NCI-H1417 (cell line): ENCODE data around the gene REPIN1.
A peak's percentile ranks its signal among the peaks of the same experiment; 100 is the strongest.

ENCODE experiments used
- DNase-seq, 3 experiments: peaks; one replicate each; lab custom pipeline; 2025; lab: John Stamatoyannopoulos, UW

REPIN1 gene

DNA sequence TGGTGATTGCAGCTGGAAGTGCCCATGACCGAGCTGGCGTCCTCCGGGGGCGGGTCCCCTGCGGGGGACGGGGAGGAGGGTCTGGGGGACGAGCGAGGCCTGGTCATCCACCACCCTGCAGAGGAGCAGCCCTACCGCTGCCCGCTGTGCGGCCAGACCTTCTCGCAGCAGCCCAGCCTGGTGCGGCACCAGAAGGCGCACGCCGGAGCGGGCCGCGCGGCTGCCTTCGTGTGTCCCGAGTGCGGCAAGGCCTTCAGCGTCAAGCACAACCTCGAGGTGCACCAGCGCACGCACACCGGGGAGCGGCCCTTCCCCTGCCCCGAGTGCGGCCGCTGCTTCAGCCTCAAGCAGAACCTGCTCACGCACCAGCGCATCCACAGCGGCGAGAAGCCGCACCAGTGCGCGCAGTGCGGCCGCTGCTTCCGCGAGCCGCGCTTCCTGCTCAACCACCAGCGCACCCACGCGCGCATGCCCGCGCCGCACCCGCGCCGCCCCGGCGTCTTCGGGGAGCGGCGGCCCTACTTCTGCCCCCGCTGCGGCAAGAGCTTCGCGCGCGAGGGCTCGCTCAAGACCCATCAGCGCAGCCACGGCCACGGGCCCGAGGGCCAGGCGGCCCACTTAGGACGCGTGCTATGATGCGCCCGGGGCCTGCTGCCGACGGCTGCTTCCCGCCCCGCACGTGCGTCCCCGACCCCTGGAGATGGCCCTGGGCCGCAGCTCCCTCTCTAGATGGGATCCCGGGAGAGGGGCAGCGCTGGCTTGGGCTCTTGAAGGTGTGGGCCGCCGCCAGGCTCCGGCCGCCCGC lies 39.2 kb downstream of the REPIN1 start:
- DNase-seq, result no peak

DNA sequence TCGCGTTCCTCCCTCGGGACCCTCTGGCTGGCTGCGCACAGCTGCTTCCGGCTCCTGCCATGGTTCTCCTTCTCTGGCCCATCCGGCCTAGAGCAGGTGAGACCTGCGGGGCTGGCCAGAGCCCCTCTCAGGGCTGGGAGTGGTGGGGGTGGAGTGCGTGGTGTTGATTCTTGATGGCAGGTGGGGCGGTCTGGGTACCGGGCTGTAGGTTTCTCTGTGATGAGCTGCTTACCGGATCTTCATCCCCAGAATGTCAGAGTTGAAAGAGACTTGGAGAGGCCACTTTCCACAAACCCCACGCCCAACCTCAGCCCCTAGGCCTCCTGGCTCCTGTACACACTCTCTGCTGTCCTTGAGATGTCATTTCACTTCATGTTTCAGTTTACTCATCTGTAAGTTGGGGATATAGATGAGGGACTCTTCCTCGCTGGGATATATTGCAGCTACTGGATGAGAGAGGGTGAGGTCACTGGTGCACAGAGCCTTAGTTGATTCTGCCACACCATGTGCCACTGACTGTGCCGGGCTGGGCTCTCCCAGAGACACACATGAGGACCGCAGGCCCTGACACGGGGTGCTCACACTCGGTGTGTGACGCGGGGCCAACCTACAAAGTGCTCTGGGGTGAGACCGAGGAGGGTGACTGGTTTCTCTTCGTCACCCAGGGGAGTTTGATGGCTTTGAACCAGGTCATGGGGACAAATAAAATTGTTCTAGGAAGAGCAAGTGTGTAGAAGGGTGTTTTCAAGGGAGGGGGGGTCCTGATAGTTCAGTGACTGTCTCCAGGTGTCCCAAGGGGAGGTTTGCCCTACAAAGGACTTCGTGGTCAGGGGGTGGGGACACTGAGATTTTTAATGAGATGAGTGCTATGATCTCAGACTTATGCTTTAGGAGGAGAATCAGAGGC lies 40.0 kb downstream of the REPIN1 start:
- no peak for DNase-seq

DNA sequence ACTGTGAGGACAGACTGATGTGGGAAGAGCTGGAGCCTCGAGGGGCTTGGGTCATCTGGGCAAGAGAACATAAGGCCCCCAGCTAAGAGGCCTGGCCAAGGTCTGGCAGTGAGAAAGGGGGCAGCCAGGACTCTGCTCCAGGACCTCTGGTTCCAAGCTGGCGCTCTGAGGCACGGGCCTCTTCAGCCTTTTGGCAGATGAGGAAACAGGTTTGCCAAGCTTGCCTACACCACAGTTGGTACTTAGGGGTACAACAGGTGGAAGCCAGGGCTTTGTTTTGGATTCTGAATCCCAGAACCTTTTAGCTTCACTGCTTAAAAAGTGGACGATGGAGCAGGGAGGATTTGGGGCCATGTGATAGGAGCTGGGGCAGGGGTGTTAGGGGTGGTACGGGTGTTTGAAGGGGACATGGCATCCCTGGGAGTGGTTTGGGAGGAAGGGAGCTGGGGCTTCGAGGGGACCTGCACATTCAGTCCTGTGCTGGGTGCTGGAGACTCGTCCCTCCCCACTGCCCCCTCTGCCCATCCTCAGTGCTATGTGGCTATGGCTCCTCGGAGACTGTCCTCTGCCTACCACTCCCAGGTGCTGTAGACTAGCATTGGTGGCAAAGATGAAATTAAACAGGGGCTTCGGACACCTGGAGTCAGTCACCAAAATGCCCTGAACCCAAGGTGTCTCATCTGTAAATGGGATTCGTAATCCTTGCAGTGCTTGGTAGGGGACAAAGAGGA lies 40.8 kb downstream of the REPIN1 start:
- no peak for DNase-seq

DNA sequence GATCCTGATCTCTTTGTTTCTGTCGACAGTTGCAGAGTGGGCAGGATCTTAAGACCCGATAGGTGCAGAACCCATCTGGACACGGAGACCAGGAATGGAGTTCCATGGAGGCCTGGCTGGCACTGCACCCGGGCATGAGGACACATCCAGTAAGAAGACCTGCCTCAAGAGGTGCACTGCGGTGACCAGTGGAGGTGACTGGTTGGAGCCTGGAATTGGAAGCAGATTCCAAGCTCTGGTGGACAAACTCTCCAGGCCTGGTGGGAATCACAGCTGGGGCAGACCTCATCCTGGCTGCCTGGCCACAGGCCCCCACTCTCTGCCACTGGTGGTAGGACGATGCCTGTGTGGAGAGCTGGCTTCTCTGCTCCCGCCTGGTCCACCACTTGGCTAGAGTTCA lies 41.5 kb downstream of the REPIN1 start:
- no peak for DNase-seq

DNA sequence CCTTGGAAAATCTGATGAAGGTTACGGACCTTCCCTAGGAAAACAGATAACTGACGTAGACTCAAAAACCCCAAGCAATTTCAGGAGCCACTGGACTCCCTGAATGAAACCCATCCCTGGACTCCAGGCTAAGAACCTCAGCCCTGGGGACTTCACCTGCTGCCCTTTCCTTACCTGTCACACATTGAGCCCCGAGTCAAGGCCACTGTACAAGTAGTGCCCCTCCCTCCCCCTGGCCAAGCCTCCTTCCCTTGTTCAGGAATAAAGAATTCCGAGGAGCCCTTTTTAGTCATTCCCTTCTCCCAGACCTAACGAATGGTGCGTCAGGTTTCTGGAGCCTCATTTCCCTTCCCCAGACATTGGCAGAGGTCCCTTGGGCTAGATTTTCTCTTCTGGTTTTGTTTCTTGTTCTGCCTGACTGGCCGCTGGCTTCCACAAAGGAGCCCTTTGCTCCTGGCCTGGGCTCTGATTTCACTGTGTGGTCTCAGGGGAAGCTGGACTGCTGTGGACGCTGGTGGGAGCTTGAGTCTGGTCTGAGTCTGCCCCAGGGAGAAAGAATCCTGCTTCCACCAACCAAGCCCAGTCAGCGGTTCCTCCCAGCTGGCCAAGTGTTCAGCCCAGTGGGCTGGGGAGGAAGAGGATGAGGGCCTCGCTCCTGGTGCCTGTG lies 42.2 kb downstream of the REPIN1 start:
- DNase-seq, result no peak

DNA sequence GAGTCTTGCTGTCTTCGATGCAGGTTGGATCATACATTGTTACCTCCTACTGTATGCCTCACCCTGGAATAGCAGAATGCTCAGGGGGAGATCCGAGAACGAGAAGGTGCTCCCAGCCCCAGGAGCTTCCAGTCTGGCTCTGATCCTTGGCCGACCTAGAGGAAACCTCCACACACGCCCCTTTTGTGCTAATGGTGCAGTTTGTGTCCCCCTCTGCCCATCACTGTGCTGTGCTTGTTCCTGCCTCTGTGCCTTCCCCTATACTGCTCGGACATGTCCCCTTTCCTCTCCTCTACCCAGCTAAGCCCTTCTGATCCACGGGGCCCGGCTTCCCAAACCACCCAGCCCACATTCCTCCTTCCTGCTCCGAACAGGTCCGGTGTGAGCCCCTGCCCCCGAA lies 43.0 kb downstream of the REPIN1 start:
- DNase-seq, result no peak

DNA sequence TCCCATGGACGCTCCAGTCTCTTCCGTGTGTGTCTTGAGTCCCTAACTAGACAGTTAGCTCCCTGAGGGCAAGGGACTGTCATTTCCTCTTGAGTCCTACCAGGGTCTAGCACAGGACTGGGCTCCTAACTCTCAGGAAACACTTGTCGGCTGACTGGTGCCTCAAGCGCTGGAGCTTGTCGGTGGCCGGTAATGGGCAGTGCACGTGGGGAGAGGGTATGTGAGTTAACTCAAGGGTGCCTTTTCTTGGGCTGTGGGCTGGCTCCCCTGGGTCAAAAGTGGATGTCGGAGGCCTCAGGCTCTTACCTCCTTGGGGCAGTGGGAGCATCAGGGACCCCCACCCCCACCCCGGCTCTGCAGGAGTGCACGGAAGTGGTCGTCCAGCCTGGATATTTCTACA lies 43.4 kb downstream of the REPIN1 start:
- DNase-seq, result no peak

DNA sequence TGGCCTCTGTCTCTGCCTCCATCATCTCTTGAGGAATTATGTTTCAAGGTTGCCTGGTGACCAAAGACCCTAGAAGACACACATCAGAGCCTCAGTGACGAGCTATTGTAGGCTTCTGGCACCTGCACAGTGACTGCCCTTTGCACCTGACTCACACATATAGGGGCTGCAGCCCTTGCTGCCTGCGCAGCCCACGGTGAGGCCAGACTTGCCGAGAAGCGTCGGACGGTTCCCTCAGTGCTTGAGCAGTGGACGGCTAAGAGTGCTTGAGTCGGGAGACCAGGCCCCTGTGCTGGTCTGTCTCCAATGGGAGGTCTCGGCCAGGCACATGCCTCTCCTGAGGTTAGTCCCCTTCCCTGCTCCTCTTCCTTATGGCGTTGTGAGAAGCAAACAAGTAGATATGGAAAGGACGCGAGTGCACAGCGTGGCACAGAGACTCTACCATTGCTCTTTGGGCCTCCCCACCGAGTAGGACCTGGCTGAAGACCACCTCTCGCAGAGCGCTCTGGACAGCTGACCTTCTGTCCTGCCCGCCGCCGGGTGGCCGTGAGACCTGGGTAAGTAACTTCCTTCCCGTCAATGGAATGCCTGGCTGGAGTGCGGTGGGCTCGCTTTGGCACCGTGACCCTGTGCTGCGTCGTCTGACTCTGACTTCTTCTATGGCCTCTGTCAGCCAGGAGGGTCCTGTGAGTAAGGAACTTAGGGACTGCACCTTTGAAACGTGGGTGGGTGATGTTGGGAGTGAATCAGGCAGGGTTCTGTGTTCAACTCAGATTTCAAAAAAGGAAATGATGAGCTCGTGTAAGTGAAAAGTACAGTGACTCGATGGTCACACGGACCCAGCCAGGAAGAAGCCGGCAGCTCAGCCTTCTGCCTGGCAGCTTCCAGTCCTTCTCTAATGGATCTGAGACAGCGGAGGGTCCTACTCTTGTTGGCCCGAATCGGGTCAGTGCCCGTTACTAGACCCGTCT lies 44.2 kb downstream of the REPIN1 start:
- no peak for DNase-seq

DNA sequence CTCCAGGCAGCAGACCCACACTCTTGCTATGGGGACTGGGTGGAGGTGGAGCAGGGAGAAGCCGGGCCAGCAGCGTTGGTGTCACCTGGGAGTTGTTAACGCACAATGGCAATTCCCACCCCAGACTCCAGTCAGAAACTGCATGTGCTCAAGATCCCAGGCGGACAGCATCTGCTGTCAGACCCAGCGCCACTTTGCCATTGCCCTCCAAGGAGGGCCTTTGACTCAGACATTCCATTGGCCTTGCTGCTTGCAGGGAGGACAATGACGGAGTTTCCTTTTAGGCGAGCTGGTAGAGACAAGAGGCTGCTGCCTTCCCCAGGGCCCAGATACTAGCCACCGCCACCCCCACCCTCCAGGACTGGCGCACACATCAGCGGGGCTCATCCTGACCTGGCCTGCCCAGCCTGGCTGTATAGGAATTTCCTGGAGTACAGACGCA lies 45.0 kb downstream of the REPIN1 start:
- DNase-seq, result no peak

DNA sequence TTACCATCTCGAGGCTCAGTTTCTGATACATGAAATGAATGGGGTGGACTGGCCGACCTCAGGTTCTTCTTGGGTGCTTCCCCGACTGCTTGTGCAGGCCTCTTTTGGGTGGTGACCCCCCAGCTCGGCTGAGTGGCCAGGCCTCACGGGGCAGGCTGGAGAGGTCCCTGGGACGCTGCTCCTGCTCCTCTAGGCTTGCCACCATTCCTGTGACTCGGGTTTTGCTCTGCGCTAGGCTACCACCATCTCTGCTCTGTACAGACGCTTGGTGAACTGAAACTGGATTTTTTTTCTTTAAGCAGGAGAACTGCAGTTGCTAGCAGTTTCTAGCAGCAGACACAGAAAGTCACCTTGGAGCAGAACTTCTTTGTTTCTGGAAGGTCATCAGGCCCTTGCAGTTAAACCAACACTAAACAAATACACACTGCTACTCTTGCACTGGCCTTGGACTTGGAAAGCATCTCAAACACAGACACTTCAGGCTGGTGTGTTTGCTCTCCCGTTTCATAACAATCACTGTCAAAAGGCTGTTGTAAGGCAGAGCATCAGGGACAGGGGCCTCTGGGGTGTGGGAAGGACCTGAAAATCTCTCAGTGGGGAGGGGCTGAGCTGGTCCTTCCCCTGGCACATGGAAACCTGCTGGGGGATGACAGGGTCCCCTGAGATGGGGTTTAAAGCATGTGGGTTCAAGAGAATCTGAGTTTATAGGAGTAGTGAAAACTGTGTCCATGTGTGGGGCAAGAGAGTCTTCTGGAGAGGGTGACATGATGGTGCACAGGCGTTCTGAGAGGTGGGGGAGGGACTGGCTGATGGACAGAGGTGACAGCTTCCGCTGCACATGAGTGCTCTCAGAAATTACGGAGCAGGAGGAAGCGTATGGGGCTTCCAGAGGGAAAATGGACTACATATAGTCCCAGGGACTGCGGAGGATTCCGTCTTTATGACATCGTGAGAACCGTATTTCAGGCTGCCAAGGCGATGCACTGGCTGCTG lies 46.8 kb downstream of the REPIN1 start:
- peak in 2 of 3 experiments; percentile 45 to 51 for DNase-seq

DNA sequence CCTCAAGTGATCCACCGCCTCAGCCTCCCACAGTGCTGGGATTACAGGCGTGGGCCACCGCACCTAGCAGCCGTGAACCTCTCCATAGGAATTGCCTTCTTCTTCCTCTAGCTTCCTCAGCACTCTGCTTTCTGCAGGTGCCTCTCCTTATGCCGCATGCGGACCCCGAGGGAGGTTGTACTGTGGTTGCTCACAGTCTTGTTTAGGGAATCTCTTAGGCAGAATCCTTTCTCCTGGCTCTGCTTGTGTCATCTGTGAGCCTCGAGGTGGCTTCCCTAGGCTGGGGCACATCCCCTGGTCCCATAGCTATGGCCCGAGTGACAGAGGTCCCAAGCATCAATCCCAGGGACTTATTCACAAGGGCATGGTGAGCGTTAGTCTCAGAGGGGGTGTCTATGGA lies 48.6 kb downstream of the REPIN1 start:
- DNase-seq, result no peak

DNA sequence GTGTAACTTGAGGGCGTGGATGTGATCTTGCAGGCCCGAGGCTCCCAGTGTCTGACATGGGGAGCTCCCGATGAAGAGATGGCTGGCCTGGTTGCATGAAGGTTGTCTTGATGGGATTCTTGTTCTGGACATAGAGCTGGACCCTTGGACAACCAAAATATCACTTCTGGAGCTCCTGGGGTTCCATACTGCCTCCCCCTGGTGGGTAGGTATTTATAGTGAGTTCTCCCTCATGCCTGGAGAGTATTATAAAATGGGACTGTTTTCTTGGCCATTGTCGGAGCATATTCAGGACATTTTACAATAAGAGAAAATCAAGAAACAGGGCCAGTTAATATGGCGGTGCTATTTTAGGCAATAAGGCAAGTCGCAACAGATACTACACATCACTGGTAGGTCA lies 49.2 kb downstream of the REPIN1 start:
- no peak for DNase-seq

DNA sequence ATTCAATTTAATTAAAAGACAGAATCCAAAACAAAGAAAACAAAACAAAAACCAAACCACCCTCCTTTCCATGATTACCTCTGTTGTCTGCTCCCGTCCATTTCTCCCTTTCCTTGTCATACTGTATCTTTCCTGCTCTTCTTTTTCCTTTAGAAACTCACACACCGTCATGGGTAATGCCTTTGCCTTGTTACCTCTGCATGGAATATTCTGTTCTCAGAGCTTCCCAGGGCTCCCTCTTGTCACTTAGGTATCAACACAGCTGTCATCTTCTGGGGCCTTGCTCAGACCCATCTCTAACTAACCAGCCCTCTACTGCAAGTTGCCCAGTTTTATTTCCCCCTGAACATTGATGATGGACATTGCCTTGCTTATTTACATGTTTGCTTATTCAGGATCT lies 51.6 kb downstream of the REPIN1 start:
- peak in 1 of 3 experiments; percentile 31 for DNase-seq

DNA sequence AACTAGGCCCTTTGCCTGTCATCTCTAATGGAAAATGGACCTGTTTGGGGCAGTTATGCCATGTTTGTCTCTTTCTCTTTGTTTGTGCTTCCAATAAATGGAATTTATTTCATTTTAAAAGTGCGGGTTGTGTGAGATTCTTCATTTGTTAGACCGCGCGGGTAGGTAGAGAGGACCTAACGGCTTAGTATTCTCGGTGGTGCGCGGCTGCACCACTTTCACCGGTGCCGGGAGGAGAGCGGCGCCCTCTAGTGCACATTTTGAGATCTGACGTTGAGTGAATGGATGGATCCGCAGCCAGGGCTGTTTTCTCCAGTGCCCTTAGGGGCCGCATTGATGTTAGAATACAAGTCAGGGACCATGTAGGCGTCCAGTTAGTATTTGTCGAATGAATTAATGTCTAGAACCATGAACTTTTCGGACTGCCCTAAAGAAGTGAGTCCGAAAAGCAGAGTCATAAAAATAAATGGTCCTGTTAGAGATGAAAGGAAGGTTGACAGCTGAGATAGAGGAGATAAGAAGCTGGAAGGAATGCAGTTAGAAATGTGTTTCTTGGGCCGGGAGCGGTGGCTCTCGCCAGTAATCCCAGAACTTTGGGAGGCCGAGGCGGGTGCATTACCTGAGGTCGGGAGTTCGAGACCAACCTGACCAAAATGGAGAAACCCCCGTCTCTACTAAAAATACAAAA lies 52.5 kb downstream of the REPIN1 start:
- peak; percentile 58 to 90 (median 85) for DNase-seq

DNA sequence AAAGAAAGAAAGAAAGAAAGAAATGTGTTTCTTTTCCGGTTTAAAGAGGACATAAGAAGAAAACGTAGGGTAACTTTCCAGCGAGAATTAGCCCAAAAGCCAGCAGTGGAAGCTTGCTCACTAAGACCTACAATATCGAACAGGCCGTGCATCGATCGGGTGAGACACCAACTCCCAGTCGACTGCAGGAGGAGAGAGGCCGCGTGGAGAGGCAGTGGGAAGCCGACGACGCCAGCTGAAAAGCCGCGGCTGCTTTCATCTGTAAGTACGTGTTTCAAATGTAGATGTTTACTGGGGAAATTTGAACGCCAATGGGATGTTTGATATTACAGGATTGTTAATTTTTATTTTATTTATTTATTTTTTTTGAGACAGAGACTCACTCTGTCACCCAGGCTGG lies 53.2 kb downstream of the REPIN1 start:
- no peak for DNase-seq
